BLaER1 treated with 17β-estradiol and CSF1 and Interleukin-3, amounts not matched to agents 10 nM and 100 nM (cell line): Measurements from ENCODE around the gene PHF13.

Experiments used
- H3K27ac ChIP-seq, 11 experiments: shearing (Covaris generic); formaldehyde crosslinking; 2 replicates each; pipeline ENCODE4 v1.8.1; 2022
- H3K27me3 ChIP-seq, 11 experiments: shearing (Covaris generic); formaldehyde crosslinking; 2 replicates each; pipeline ENCODE4 v1.8.1; 2022
- H3K36me3 ChIP-seq, 11 experiments: shearing (Covaris generic); formaldehyde crosslinking; 2 replicates each; pipeline ENCODE4 v1.8.1; 2022
- H3K4me1 ChIP-seq, 10 experiments: shearing (Covaris generic); formaldehyde crosslinking; 2 replicates each; pipeline ENCODE4 v1.8.1; 2022
- H3K4me2 ChIP-seq, 11 experiments: shearing (Covaris generic); formaldehyde crosslinking; 2 replicates each; pipeline ENCODE4 v1.8.1; 2022
- H3K4me3 ChIP-seq, 10 experiments: shearing (Covaris generic); formaldehyde crosslinking; 2 replicates each; pipeline ENCODE4 v1.8.1; 2022
- H3K9ac ChIP-seq, 11 experiments: shearing (Covaris generic); formaldehyde crosslinking; 2 replicates each; pipeline ENCODE4 v1.8.1; 2022
- H3K9me3 ChIP-seq, 11 experiments: shearing (Covaris generic); formaldehyde crosslinking; replicated peaks in 1 of 11; 2 replicates each; pipeline ENCODE4 v1.8.1; 2022
- H4K20me1 ChIP-seq, 11 experiments: shearing (Covaris generic); formaldehyde crosslinking; 2 replicates each; pipeline ENCODE4 v1.8.1; 2022
- Cebpa-rat ChIP-seq, 11 experiments: shearing (Covaris generic); IDR thresholded peaks; 2 replicates each; pipeline ENCODE4 v1.8.1; 2022

Gene PHF13

DNA sequence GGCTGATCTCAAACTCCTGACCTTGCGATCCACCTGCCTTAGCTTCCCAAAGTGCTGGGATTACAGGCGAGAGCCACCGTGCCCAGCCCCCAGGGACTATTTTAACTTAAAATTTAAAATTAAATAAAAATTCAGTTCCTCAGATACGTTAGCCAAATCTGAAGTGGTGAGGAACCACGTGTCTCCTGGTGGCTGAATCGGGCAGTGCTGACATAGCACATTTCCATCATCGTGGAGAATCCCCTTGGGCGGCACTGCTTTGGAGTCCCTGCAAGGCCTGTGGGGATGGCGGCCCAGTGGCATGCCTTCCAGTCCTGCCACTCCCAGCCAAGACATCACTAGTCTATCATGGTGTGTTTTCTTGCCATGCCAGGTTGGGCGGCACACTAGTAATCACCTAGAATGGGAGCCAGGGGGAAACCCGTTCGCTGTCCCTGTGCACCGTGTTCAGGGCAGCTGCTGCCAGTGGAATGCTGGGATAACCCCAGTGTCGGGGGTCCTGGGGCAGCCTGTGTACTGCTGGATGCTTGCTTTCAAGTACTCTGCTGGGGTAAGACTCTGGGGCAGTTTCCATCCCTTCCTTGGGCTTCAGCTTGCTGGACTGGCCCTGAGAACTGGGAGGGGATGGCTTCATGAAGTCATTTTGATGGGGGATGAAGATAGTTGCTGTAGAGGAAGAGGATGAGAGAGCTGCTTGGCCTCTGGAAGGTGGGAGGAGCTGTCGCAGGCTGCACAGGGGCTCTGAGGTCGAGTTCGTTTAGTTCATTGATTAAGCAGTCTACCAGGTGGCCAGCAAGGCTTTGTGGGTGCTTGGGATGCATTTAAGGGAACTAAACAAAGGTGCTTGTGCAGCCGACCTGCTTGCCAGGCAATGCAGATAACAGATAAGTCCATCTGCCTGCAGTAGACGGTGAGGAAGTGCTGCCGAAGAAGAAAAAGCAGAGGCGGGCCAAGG is 29.1 kb upstream of the PHF13 start:
- no peaks in the 10 kb centered on the region for H3K9me3 ChIP-seq
- no peaks in the 10 kb centered on the region for H3K27me3 ChIP-seq
- peaks cover 17 to 61% (median 32%) of the 10 kb centered on the region in 11 experiments; a peak in 21 of 22 replicates for H3K36me3 ChIP-seq
- H3K27ac ChIP-seq: no peak overlapping the region
- H3K4me3 ChIP-seq: no peak overlapping the region
- peaks cover 72 to 92% (median 81%) of the 10 kb centered on the region in 10 experiments for H3K4me1 ChIP-seq
- H3K4me2 ChIP-seq: peak overlapping the region in 7 of 11 experiments; percentile 5 to 98 (median 32); a peak in 6 of 22 replicates
- H4K20me1 ChIP-seq: peaks cover 68 to 90% (median 85%) of the 10 kb centered on the region in 11 experiments
- TF ChIP-seq Cebpa-rat (IDR thresholded peaks at IDR 0.05): no peak
- H3K9ac ChIP-seq: no peak overlapping the region

- no peak overlapping the region for H3K27ac ChIP-seq
Observed at GRCh38 chr1:6585081-6585722, 28.3 kb upstream of the PHF13 start.

DNA sequence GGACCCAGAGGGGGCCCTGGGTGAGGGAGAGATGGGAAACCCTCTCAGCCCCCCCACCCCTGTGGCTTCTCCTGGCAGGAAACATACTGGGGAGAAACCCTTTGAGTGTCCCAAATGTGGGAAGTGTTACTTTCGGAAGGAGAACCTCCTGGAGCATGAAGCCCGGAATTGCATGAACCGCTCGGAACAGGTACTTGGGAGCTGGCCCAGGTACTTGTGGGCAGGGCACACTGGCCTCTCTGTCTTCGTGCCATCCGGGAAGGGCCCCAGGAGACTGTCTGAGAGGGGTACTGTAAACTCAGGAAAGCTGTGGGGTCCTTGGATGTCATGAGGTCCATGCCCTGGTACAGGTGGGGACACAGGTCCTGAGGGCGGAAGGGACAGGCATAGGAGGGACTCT is 27.7 kb upstream of the PHF13 start:
- peak overlapping the region in 2 of 11 experiments; percentile 15 to 82; a peak in 3 of 22 replicates for H3K4me2 ChIP-seq
- H3K27me3 ChIP-seq: no peaks in the 10 kb centered on the region
- H3K27ac ChIP-seq: no peak overlapping the region
- H3K4me1 ChIP-seq: peaks cover 79 to 100% (median 89%) of the 10 kb centered on the region in 10 experiments
- no peaks in the 10 kb centered on the region for H3K9me3 ChIP-seq
- no peak overlapping the region for H3K4me3 ChIP-seq
- peaks cover 77 to 100% (median 96%) of the 10 kb centered on the region in 11 experiments for H4K20me1 ChIP-seq
- no peak overlapping the region; a peak in 2 of 22 replicates for H3K9ac ChIP-seq
- TF ChIP-seq Cebpa-rat (IDR thresholded peaks at IDR 0.05): no peak
- H3K36me3 ChIP-seq: peaks cover 32 to 75% (median 46%) of the 10 kb centered on the region in 11 experiments

More at GRCh38 chr1:6585081-6585722, 28.3 kb upstream of the PHF13 start:
- peaks cover 78 to 98% (median 87%) of the 10 kb centered on the region in 10 experiments for H3K4me1 ChIP-seq
- peak overlapping the region in 5 of 11 experiments; percentile 3 to 98 (median 20); a peak in 3 of 22 replicates for H3K4me2 ChIP-seq
- H3K9ac ChIP-seq: peak overlapping the region in 1 of 11 experiments; percentile 16; a peak in 1 of 22 replicates
- no peak overlapping the region for H3K4me3 ChIP-seq
- peaks cover 76 to 98% (median 93%) of the 10 kb centered on the region in 11 experiments for H4K20me1 ChIP-seq
- no peaks in the 10 kb centered on the region for H3K9me3 ChIP-seq
- peaks cover 25 to 69% (median 40%) of the 10 kb centered on the region in 11 experiments for H3K36me3 ChIP-seq
- no peaks in the 10 kb centered on the region for H3K27me3 ChIP-seq
- TF ChIP-seq Cebpa-rat (IDR thresholded peaks at IDR 0.05): no peak

GRCh38 chr1:6586404-6586816 is 27.1 kb upstream of the PHF13 start:
- Histone ChIP-seq H4K20me1 (peaks cover 77 to 100% (median 96%) of the 10 kb centered on the region in 11 experiments), H3K4me2 (peak overlapping the region in 10 of 11 experiments; percentile 9 to 86 (median 82); a peak in 15 of 22 replicates), H3K4me1 (peaks cover 79 to 100% (median 89%) of the 10 kb centered on the region in 10 experiments), H3K27ac (no peak overlapping the region), H3K9me3 (no peaks in the 10 kb centered on the region), H3K4me3 (no peak overlapping the region), H3K27me3 (no peaks in the 10 kb centered on the region), H3K36me3 (peaks cover 34 to 76% (median 47%) of the 10 kb centered on the region in 11 experiments), H3K9ac (peak overlapping the region in 2 of 11 experiments; percentile 53 to 56; a peak in 5 of 22 replicates)
- TF ChIP-seq Cebpa-rat (IDR thresholded peaks at IDR 0.05): no peak

DNA sequence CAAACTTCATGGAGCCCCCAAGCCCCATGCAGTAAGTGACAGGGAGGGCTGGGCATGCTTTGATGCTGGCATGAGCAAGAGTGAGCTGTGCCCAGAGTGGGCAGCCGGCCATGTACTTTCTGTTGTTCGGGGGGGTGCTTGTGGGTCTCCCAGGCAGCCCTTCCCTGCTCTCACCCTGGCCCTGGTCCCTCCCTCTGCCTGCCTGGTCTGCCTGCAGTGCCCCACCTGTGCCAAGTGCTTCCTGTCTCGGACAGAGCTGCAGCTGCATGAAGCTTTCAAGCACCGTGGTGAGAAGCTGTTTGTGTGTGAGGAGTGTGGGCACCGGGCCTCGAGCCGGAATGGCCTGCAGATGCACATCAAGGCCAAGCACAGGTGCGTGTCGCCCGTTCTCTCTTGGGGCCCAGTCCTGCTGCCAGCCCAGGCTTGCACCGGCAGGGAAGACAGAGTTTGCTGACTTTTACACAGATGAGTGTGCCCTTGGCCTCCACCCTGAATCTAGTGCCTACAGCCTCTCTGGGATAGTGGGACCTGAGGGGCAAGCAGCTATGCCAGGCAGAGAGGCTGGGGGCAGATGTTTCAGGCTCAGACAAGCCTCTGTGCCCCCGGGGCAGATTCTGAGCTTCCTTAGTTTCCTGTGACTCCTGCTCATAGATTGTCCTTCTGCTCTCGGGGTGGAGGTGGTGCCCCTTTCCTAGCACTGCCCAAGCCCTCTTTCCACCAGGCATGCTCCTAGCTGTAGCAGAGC is 26.1 kb upstream of the PHF13 start:
- Histone ChIP-seq H3K27ac (peak overlapping the region in 1 of 11 experiments; percentile 5; a peak in 2 of 22 replicates), H3K4me3 (no peak overlapping the region)

GRCh38 chr1:6588128-6588892 is 25.2 kb upstream of the PHF13 start:
- H3K27me3 ChIP-seq: no peaks in the 10 kb centered on the region
- no peak overlapping the region for H3K4me3 ChIP-seq
- peak overlapping the region in 3 of 11 experiments; percentile 45 to 56 (median 53); a peak in 4 of 22 replicates for H3K9ac ChIP-seq
- peak overlapping the region; percentile 67 to 89 (median 85) for H3K4me2 ChIP-seq
- H3K27ac ChIP-seq: 0 out of 22 replicates have a peak overlapping the region, but pooled peaks of 1 of the 11 experiments have one; percentile 5
- peaks cover 41 to 80% (median 55%) of the 10 kb centered on the region in 11 experiments for H3K36me3 ChIP-seq
- H3K4me1 ChIP-seq: peaks cover 80 to 100% (median 88%) of the 10 kb centered on the region in 10 experiments
- TF ChIP-seq Cebpa-rat (IDR thresholded peaks at IDR 0.05): no peak
- H3K9me3 ChIP-seq: no peaks in the 10 kb centered on the region
- H4K20me1 ChIP-seq: peaks cover 91 to 100% (median 98%) of the 10 kb centered on the region in 11 experiments

More for the DNA sequence above, 26.1 kb upstream of the PHF13 start:
- peaks cover 34 to 78% (median 50%) of the 10 kb centered on the region in 11 experiments for H3K36me3 ChIP-seq
- TF ChIP-seq Cebpa-rat (IDR thresholded peaks at IDR 0.05): no peak
- H3K9ac ChIP-seq: peak overlapping the region in 7 of 11 experiments; percentile 4 to 56 (median 34); a peak in 11 of 22 replicates
- H4K20me1 ChIP-seq: peaks cover 82 to 100% (median 96%) of the 10 kb centered on the region in 11 experiments
- H3K27me3 ChIP-seq: no peaks in the 10 kb centered on the region
- peaks cover 79 to 100% (median 89%) of the 10 kb centered on the region in 10 experiments for H3K4me1 ChIP-seq
- no peaks in the 10 kb centered on the region for H3K9me3 ChIP-seq
- peak overlapping the region; percentile 67 to 89 (median 85); a peak in 21 of 22 replicates for H3K4me2 ChIP-seq

GRCh38 chr1:6588893-6589520 is 24.5 kb upstream of the PHF13 start:
- H3K36me3 ChIP-seq: peaks cover 48 to 84% (median 62%) of the 10 kb centered on the region in 11 experiments
- no peak for TF ChIP-seq Cebpa-rat (IDR thresholded peaks at IDR 0.05)
- no peaks in the 10 kb centered on the region for H3K27me3 ChIP-seq
- H3K9ac ChIP-seq: peak overlapping the region in 7 of 11 experiments; percentile 1 to 56 (median 44); a peak in 9 of 22 replicates
- no peaks in the 10 kb centered on the region for H3K9me3 ChIP-seq
- H3K4me3 ChIP-seq: no peak overlapping the region
- peaks cover 77 to 98% (median 88%) of the 10 kb centered on the region in 10 experiments for H3K4me1 ChIP-seq
- peak overlapping the region; percentile 67 to 89 (median 85) for H3K4me2 ChIP-seq
- H4K20me1 ChIP-seq: peaks cover 98 to 100% (median 100%) of the 10 kb centered on the region in 11 experiments
- H3K27ac ChIP-seq: peak overlapping the region in 2 of 11 experiments; percentile 21 to 27; a peak in 1 of 22 replicates
